VCaP (cell line): ENCODE results near the gene CORO2B.

Source experiments
- H3K27ac ChIP-seq: fragments of 450-650 bp; 2 replicates; pipeline ENCODE4 v1.5.1; 2017
- CTCF ChIP-seq: fragments of 450-650 bp; conservative IDR thresholded peaks from 2 replicates; pipeline ENCODE4 v1.5.1; 2017; ENCODE audit warnings: mild to moderate bottlenecking, moderate library complexity

Gene CORO2B

GRCh38 chr15:68654786-68655560, 76.2 kb downstream of the CORO2B start:
- TF ChIP-seq CTCF: no peak
- no peak overlapping the region for H3K27ac ChIP-seq

GRCh38 chr15:68655686-68656437, 77.1 kb downstream of the CORO2B start:
- no peak overlapping the region for H3K27ac ChIP-seq
- TF ChIP-seq CTCF: no peak

DNA sequence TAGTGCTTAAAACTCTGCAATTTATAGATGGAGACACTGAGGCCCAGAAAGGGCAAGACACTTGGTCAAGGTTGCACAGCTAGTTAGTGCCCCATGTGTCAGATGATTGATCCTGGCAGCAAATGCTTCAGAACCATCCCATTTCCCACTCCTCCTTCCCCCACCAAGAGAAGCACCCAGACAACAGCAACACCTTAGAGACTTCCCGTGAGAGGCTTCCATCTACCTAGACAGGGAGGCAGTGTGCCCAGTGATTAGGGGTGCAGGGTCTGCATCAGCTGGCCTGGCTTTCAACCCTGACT, 77.6 kb downstream of the CORO2B start:
- no peak overlapping the region for H3K27ac ChIP-seq
- no peak for TF ChIP-seq CTCF

DNA sequence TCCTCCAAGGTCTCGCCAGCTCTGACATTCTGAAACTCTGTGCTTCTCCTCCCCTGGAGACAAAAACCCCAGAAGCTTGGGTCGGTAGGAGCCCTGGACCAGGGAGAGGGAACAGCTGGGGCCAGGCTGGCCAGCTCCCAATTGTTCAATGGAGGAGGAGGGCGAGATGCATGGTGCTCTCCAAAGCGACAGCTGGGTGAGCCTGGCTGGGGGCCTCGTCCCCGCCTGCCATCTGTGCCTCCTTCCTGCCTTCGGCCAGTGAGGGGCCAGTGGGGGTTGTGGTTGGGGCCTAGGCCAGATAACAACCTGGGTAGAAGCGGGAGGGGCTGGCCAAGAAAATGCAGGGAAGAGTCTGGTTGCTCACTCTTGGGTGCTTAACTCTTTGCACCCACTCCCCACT, 79.4 kb downstream of the CORO2B start:
- TF ChIP-seq CTCF: no peak
- no peak overlapping the region for H3K27ac ChIP-seq

- no peak overlapping the region for H3K27ac ChIP-seq
- TF ChIP-seq CTCF: 0 out of 2 replicates have a peak, but pooled peaks have one; percentile 12
Observed at GRCh38 chr15:68658641-68659358, 80.0 kb downstream of the CORO2B start.

DNA sequence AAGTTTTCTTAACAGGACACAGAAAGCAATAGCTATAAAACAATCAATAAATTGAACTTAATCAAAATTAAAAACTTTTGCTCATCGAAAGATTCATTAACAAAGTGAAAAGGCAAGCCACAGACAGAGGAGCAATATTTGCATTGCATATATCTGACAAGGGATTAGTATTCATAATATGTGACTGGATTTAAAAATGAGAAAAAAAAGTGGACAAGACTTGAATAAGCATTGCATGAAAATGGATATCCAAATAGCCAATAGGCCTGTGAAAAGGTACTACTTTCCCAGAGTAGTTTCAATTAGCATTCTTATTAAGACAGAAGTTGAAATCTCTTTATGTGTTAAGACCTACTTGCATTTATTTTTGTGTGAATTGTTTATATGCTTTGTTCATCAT, 84.7 kb downstream of the CORO2B start:
- TF ChIP-seq CTCF: no peak
- H3K27ac ChIP-seq: no peak overlapping the region

DNA sequence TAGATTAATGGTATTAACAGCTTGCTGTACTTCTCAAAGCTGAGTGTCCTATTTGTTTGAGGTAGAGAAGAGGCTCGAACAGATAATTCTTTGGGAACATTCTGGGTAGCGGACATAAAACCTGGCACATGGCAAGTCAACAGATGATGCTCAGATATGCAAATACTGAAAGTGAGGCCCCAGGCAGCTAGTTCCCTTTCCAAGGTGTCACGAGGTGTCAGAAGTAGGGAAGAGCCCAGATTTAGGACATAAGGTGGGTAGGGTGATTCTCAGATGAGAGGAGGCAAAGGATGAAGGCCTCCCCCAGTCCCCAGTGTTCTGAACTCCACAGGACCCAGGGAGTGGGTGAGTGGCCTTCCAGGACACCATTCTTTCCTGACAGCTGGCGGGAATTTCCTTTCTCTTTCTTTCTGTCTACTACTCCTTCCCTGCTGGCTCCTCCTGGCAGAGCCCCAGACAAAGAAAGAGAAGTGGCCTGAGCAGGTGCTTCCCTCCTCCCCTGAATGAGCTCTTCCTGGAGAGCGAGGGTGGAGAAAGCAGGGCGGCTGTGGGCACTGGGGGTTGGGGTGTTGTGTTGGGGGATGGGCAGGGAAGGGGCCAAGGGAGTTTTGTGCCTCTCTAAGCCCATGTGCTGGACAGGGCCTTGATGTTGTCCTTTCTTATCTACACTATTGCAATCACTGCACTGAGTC, 87.5 kb downstream of the CORO2B start:
- no peak for TF ChIP-seq CTCF

More for the DNA sequence above, 87.5 kb downstream of the CORO2B start:
- H3K27ac ChIP-seq: no peak overlapping the region
